Endodermal cell (in vitro differentiated cells): ENCODE measurements around the gene BFAR. TPM values are rescaled to one million over a fixed set of nuclear protein-coding genes. Genes with fewer than 3 reads are reported as not detected.

Experiments
- total RNA-seq, 2 donors: library from RNA; stranded (reverse); fragmentation: NEBNext Ultra II Directional in 1 of 2; extraction: Animal tissue kit (Norgen Biotek cat#: 25700) in 1 of 2; gene quantifications; 2 replicates in 1 of 2; 3 replicates in 1 of 2; pipeline ENCODE4 v1.2.1, GENCODE V29; 2021

BFAR gene
- total RNA-seq, 2 donors from 2014 or later, result 60.1 to 73.3 TPM

Other genes with a start within 250 kb of the BFAR start
- gene PARN, start 2.7 kb upstream of the BFAR start, total RNA-seq, result 10 to 100 TPM; 43.7 to 45.7 TPM
- under 1 TPM; 0.53 to 0.64 TPM for gene PLA2G10, start 61.4 kb downstream of the BFAR start, total RNA-seq
- 10 to 100 TPM in 1 of 2 donors, 1 to 10 TPM in 1; 3.5 to 11.3 TPM for gene NPIPA3, start 70.5 kb downstream of the BFAR start, total RNA-seq
- 10 to 100 TPM in 1 of 2 donors, 1 to 10 TPM in 1; 5.3 to 11.0 TPM for gene NPIPA2, start 109.6 kb downstream of the BFAR start, total RNA-seq
- 100 to 1,000 TPM; 107 to 112 TPM for gene NOMO1, start 200.8 kb downstream of the BFAR start, total RNA-seq